ENCODE results near the gene CCDC179.

GRCh38 chr11:22830082-22830414 is 30.2 kb downstream of the CCDC179 start:
- TF ChIP-seq POLR2A (IDR thresholded peaks at IDR 0.05): no peak
- no peak for TF ChIP-seq CTCF (IDR thresholded peaks at IDR 0.05)

All from breast epithelium (tissue), 3 donors.